Stimulated activated CD4-positive, alpha-beta T cell treated with anti-CD3 and anti-CD28 coated beads, Interleukin-1b, Interleukin-23, amount 100 ng/mL, for 48 hours (primary cell): ENCODE data around the gene PPP2R2D.

Experiments used
- DNase-seq: peaks from one replicate; pipeline ENCODE4 v3.0.0-alpha.2; 2020

The PPP2R2D gene

DNA sequence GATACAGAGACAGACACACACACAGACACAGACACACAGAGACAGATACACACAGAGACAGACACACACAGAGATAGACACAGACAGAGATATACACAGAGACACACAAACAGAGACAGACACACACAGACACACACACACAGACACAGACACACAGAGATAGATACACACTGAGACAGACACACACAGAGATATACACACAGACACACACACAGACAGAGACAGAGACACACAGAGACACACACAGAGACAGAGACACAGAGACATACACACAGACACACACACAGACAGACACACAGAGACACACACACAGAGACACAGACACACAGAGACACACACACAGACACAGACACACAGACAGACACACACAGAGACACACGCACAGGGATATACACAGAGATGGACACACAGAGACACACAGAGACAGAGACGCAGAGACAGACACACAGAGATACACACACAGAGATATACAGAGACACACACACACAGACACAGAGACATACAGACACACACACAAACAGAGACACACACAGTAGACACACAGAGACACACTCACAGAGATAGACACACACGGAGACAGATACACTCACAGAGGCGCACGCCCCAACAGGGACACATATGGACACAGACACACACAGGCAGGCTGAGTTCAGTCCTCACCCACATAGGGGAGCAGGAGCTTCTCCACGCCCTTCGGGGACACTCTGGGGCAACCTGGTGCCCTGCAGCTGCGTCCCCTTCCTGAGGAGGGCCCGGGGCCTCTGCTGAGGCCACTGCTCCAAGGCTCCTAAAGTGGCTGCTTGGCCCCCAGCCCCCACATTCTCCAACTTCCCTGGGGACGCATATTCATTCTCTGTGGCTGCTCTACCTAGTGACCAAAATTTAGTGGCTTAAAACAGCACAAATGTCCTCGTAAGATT is 10.3 kb upstream of the PPP2R2D start:
- no peak for DNase-seq

DNA sequence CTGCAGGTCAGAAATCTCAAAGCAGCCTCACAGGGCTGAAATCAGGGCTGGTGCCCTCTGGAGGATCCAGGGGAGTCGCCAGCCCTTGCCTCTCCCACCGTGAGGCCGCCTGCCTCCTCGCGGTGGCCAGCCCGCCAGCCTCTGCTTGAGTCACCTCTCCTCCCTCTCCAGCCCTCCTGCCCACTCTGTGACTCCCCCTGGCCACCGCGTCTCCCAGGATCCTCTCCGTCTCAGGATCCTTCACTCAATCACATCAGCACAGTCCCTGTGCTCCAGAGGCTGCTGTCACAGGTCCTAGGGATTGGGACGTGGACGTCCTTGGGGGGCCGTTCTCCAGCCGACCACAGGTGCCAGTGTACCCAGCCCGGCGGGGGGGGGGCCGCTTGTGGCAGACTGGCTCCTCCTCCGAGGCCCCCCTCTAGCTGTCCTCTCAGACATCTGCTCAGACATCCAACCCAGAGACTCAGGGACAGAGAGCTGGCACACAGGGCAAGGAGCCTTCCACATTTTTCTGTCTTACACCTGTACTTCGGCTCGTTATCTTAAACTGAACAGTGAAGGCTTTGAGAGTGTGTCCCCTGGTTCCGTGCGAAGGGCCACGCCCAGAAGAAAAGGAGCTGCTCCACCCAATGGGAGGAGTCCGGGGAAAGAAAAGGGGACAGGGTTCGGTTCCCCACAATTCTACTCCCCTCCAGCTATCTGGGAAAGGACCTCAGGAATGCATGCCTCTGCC is 9.4 kb upstream of the PPP2R2D start:
- no peak for DNase-seq

DNA sequence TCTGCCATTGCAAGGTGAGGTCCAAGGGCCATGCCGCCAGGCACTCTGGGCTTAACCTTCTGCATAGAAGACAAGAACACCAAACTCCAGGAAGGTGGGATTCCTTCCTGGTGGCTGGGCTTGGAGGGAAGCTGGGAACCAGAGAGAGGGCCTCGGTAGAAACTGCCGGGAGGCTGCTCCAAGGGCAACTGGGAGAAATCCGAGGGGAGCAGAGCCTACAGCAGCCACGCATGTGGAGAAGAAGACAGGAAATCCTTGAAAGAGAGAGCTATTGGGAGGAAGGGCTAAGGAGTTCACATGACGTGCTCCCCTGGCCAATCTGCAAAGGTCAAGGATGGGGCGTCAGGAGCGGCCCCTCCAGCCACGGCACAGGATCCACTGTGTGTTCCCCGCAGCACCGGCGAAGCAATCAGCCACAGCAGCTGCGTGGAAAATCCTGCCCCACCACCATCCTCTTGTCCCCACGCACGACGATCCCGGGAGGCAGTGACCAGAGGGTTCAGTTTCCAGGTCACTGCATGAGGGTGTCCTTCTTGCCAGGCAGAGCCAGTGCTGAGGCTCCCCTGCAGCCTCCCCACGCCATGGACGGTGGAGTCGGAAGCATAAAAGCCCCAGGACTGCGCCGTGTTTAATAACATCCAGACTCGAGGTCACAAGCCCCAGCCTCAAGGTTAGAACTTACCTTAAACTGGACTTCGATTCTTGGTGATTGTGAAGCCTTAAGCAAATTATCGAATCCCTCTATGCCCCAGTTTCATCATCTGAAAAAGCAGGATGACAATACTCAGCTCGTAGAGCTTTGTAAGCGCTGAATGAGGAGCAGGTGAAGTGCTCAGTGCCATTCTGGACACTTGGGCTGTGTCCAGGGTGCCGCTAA is 8.6 kb upstream of the PPP2R2D start:
- DNase-seq: no peak

DNA sequence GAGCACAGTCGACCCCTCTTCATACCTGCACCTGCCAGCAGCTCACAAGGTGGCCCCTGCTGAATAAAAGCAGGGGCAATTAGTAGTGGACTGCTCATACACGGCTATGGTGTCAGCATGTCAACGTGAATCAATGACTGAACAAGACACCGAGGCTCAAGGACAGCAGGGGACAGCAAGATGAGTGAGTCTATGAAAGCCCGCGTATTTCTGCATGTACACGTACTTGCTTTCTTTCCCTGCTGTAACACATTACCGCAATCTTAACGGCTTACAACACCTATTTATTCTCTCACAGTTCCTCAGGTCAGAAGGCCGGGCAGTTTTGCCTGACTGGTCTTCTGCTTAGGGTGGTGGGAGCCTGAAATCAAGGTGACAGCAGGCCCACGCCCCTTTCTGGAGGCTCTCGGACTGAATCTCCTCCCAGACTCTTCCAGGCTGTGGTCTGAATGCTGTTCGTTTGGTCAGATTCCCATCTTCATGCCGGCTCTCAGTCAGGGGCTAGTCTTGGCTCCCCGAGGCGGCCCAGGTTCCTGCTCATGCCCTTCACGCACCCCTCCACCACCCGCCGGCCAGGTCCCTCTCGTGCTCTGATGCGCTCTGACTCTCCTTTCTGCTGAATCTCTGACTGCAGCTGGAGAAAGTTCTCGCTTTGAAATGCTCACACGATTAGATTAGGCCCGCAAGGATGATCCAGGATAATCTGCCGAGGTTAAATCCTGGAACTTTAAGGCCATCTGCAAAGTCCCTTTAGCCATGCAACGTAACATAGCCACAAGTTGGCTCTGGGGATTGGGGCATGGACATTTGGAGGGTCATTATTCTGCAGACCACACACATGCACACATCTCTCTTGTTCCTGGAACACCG is 7.8 kb upstream of the PPP2R2D start:
- DNase-seq: no peak

DNA sequence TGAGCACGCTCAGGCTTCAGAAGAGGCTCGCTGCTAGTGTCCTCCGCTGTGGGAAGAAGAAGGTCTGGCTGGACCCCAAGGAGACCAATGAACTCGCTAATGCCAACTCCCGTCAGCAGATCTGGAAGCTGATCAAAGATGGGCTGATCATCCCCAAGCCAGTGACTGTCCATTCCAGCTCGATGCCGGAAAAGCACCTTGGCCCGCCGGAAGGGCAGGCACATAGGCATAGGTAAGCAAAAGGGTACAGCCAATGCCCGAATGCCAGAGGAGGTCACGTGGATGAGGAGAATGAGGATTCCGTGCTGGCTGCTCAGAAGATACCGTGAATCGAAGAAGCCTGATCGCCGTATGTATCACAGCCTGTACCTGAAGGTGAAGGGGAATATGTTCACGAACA is 5.7 kb upstream of the PPP2R2D start:
- DNase-seq: no peak

DNA sequence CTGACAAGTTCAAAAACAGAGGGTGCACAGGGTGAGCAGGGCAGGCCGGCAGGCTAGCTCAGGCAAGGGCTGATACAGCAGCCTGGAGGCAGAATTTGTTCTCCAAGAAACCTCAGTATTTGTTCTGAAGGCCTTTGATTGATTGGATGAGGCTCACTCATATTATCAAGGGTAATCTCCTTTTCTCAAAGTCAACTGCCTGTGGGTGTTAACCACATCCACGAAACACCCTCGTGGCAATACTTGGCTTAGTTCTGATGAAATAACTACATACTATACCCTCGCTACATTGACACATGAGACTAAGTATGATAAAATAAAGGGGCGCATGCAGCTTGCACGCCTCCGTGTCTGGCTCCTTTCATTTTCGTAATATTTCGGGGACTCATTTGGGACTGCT is 4.4 kb upstream of the PPP2R2D start:
- no peak for DNase-seq

DNA sequence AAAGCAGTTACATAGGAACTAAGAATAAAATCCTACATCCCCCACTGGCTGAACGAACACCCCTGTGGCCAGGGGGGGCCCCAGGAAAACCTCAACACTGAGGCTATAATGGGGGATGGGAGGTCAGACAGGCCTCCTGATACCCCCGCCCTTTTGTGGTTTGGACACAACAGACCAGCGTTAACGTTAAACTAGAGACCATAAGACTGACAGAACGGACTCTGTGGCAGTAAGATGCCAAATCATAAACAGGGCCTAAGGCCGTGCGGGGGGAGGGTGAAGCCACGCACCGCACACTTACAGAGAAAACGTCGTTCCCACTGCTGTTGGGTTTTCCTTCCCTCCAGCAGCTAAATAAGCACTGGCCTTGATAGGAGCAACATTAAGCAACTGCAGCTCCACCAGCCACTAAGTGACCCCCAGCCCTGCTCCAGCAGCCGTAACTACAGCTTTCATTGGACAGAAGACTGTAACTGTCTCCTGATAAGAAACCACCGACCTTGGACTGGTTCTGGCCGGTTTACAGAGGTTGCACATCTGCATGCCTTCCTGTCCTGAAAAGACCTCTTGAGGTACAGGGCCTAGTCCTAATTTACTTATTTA is 3.4 kb upstream of the PPP2R2D start:
- DNase-seq: no peak

DNA sequence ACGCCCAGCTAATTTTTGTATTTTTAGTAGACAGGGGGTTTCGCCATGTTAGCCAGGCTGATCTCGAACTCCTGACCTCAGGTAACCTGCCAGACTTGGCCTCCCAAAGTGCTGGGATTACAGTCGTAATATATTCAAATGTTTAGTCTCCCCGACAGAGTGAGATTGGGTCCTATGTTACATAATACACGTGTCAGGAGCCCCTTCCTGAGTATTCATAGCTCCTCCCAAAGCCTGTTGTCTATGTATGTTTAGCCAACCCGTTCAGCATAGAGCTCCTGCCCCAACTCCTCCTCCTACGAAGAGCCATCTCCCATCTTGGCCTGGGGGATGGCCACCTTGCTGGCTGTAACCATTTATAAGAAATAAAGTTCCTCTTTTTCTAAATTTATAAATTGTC is 2.7 kb upstream of the PPP2R2D start:
- no peak for DNase-seq

DNA sequence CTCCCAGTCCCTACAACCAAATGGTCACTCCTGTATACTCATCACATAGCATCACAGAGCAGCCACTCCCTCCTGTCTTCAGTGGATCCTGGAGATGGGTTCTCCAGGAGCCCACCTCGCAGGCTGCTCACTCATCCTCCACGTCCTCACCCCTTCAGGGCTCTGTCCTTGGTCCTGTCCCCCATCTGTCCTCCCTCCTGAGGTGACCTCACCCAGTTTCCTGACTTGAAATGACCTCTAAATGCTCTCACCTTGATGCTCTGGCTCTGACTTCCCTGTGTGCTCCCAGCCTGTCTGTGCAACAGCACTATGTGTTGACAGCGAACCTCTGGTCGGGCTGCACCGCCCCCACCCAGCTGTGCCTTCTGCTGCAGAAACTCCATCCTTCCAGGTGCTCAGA is 2.1 kb upstream of the PPP2R2D start:
- DNase-seq: no peak

DNA sequence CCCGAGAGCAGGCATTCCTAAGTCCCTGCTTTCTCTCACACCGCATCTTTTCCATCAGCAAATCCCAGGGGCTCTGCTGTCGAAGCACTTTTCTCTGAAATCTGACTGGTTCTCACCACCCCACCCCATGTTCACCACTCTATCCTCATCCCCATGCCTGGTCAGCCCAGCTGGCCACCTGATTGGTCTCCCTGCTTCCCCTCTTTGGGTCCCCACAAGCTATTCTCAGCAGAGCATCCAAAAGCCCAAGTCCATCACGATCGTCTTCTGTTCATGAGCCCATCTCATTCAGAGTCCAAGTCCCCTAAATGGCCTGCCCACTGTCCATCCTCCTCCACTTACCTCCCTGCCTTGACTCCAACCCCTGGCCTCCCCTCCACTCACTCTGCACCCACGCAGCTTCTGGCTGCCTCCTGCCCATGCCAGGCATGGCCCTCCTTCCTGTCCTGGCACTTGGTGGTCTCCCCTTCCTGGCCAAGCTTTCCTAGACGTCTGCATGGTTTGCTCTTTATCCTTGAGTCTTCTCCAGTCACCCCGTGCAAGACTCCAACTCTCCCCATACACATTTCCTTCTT is 1.6 kb upstream of the PPP2R2D start:
- no peak for DNase-seq

DNA sequence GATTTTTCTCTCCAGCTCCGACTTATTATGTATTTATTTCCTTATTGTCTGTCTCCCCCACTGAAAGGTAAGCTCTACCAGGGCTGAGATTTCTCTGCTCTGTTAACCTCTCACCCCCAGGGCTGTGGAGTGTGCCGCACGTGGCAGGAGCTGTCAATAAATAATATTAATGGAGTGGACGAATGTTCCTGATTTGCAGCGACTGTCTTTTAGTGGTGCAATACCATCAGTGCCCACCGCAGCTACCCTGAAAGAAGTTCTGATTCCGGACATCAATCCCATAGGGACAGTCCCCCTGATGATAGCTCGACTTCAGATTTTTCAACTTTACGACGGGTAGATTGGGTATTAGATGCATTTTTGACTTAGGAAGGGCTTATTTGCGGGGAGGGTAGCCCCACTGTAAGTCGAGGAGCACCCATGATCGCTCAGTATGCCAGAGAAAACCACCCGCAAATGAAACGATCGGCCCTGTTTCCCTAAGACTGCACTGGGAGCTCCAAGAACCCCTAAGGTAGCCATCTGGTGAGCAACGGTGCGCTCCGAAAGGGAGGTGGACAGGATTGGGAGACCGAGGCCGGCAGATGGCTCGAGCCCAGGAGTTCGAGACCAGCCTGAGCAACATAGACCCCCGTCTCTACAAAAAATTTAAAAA is 986 bp upstream of the PPP2R2D start:
- DNase-seq: no peak

DNA sequence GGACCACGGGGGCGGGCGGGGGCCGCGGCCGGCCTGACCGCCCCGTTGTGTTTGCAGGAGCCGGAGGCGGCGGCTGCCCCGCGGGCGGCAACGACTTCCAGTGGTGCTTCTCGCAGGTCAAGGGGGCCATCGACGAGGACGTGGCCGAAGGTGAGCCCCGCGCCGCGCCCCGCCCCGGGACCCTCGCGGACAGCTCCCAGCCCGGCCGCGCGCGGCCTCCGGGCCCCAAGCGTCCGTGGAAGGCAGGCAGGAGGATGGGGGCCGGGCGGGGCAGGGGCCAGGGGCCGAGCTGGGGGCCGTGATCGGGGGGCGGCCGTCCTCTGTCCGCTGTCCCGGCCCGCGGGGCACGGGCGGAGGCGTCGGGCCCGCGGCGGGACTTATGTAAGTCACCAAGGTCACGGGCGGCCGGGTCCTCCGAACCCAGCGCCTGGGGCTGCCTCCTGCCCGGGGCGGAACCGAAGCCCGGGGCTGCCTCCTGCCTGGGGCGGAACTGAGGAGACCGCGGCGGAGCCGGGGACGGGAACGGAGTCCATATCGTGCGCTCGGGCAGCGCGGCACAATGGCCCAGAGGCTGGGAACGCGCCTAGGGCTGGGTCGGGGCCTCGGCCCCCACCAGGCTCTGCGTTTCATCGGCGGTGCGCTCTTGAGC is 497 bp downstream of the PPP2R2D start:
- peak; percentile 44 for DNase-seq

DNA sequence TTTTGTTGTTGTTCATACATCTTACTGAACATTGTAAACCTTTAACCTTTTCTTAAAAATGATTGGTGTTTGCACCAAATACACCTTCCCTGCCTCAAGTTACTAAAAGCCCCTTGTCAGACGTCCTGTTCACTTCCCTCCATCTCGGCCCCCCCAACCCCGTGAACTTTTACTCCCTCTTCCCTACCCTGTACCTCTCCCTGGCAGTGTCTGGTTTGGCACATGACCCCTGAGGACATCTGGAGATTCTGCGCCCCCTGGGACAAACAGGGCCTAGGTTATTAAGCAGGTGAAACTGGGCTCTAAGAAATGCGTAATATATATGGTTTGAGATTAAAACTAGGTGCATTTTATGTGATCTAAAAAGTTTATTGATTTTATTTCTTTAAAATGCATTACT is 1.4 kb downstream of the PPP2R2D start:
- DNase-seq: no peak

DNA sequence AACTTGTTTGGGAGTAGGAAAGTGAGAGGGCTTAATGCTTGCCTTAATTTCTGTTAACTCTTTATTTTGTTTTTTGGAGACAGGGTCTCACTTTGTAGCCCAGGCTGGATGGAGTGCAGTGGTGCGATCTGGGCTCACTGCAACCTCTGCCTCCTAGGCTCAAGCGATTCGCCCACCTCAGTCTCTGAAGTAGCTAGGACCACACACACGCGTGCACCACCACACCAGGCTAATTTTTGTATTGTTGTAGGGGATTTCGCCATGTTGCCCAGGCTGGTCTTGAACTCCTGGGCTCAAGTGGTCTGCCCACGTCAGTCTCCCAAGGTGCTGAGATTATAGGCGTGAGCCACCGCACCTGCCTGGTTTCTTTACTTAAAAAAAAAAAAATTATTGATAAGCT is 1.9 kb downstream of the PPP2R2D start:
- DNase-seq: no peak

DNA sequence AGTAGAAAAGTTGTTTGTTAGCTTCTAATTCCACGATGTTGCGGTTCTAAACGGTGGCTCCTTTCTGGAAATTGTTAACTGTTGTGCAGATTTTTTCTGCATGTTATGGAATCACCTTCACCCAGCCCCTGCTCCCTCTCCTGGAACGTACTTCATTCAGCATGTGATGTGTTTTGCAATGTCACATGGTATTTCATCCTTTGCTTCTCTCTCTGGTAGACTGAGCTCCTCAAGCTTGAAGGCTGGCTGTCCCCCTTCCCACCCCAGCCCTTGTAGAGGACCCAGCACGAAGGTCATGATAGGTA is 4.4 kb downstream of the PPP2R2D start:
- no peak for DNase-seq

DNA sequence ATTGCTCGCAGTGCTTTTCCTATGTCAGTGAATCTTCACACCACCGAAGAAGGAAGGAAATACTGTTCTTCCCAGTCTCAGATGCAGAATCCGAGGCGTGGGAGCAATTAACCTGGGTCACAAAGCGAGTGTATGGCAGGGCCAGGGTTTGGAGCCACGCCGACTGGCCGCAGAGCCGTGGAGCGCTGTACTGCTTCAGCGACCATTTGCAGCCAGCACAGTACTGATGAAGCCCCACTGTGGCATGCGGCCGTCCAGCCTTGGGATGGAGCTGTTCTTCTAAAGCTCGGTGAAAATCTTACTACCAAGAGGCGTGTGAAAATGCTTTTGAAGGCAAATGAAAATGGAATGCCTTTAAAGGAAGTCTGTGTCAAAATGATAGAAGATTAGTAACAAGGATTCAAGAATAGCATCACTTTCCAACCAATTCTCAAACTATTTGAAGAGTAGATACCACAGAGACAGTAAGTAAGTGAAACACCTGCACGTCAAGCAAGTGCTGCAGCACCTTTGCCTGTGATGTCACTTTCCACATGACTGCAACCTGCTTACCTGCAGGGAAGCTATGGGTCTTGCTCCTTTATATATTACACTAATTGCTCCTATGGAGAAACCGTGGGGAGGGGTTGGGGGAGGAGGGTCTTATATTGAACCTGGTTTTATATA is 4.9 kb downstream of the PPP2R2D start:
- DNase-seq: peak; percentile 34

DNA sequence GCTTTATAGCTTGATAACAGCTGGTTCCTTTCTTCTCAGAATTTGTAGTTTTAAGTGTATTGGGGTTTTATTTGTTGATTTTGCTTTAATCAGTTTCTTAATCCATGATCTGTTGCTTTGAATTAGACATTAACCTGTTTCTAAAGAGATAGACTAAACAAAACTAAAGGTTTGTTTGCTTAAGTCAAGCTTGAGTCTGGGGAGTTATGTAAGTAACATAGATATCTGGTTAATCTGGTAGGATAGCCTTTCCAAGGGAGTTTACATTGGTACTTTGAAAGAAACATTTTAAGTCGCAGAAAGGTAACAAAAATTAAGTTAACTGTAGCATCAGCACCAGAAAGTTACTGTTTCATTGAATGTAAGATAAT is 5.4 kb downstream of the PPP2R2D start:
- DNase-seq: no peak

DNA sequence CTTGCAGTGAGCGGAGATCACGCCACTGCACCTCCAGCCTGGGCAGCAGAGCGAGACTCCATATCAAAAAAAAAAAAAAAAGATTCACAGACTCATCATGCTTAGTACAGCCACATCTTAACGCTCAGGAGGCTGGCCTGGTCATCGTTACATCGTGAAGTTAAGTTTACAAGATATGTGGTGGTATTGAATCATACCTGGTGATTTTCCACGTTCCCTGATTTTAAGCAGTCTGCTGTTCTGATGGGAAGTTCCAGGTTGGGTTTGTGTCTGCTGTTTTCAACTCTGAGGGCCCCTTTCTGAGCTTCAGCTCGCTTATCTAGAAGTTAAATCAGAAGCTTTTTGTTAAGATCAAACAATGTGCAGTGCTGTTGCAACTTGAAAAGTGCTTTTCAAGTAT is 6.9 kb downstream of the PPP2R2D start:
- DNase-seq: no peak

DNA sequence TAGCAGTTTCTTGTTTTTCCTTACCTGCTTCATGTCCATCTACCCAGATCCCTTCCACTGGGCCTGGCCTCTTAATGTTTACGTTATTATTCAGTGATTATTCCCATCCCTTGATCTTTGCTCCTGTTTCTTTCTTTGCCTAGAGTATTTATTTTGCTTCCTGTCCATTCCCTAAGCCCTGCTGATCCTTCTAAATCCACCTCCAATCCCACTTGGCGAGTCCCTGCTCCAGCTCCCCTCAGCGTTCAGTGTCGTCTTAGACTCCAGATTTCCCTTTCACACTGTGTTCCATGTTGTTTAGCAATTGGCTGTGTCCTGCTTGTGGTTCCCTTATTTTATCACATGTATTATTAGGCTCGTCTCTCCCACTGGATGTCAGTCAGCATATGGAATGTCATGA is 7.3 kb downstream of the PPP2R2D start:
- no peak for DNase-seq
